SK-N-SH treated with all-trans-retinoic acid at 6 μM for 48 hours (cell line): Measurements from ENCODE around the gene PERM1.

Source experiments
- ATAC-seq: fragments of 200-7000 bp; cut with Tn5 transposase; 3 replicates; pipeline ENCODE4 v1.9.1; 2020; ENCODE audit warnings: mild to moderate bottlenecking, moderate library complexity
- BACH2 ChIP-seq: fragments of 250-450 bp; sonication (Bioruptor Pico); IDR thresholded peaks from 2 replicates; pipeline ENCODE4 v1.9.0; 2021; ENCODE audit warnings: mild to moderate bottlenecking, borderline replicate concordance
- CSDC2 ChIP-seq: fragments of 250-450 bp; sonication (Bioruptor Pico); IDR thresholded peaks from 2 replicates; pipeline ENCODE4 v1.5.0; 2020; ENCODE audit warnings: mild to moderate bottlenecking, moderate library complexity
- ISL1 ChIP-seq: fragments of 250-450 bp; sonication (Bioruptor Pico); IDR thresholded peaks from 2 replicates; pipeline ENCODE4 v2.1.2; 2022; ENCODE audit warnings: mild to moderate bottlenecking, moderate library complexity
- OSR1 ChIP-seq: fragments of 250-450 bp; sonication (Bioruptor Pico); IDR thresholded peaks from 2 replicates; pipeline ENCODE4 v1.8.0; 2022; ENCODE audit warnings: moderate library complexity, mild to moderate bottlenecking, inconsistent platforms
- PPARA ChIP-seq: fragments of 250-450 bp; sonication (Bioruptor Pico); IDR thresholded peaks from 2 replicates; pipeline ENCODE4 v1.5.0; 2020; ENCODE audit warnings: mild to moderate bottlenecking, borderline replicate concordance
- RARB ChIP-seq: fragments of 250-450 bp; sonication (Bioruptor Pico); IDR thresholded peaks from 2 replicates; pipeline ENCODE4 v1.8.0; 2021; ENCODE audit warnings: mild to moderate bottlenecking, moderate library complexity
- TCF4 ChIP-seq: fragments of 250-450 bp; sonication (Bioruptor Pico); IDR thresholded peaks from 2 replicates; pipeline ENCODE4 v1.8.0; 2021; ENCODE audit warnings: mild to moderate bottlenecking, moderate library complexity, borderline replicate concordance
- ZC3H10 ChIP-seq: fragments of 250-450 bp; sonication (Bioruptor Pico); IDR thresholded peaks from 2 replicates; pipeline ENCODE4 v1.5.1; 2021; ENCODE audit warnings: mild to moderate bottlenecking, moderate library complexity
- ZFP30 ChIP-seq: fragments of 450-650 bp; formaldehyde crosslinking; IDR thresholded peaks from 2 replicates; pipeline ENCODE4 v1.5.0; 2022; ENCODE audit warnings: mild to moderate bottlenecking, moderate library complexity
- ZNF565 ChIP-seq: fragments of 450-650 bp; formaldehyde crosslinking; conservative IDR thresholded peaks from 2 replicates; pipeline ENCODE4 v1.5.0; 2020; ENCODE audit warnings: low read depth, mild to moderate bottlenecking, moderate library complexity
- ZNF70 ChIP-seq: fragments of 450-650 bp; formaldehyde crosslinking; IDR thresholded peaks from 2 replicates; pipeline ENCODE4 v1.5.0; 2020; ENCODE audit warnings: mild to moderate bottlenecking, moderate library complexity
- ZNF8 ChIP-seq: fragments of 450-650 bp; formaldehyde crosslinking; IDR thresholded peaks from 2 replicates; pipeline ENCODE4 v1.5.0; 2020; ENCODE audit warnings: mild to moderate bottlenecking, moderate library complexity
- TF ChIP-seq, protein P1 (sequence below): fragments of 250-450 bp; sonication (Bioruptor Pico); IDR thresholded peaks from 2 replicates; pipeline ENCODE4 v1.5.1; 2021; ENCODE audit warnings: mild to moderate bottlenecking, moderate library complexity
- TF ChIP-seq, protein P2 (sequence below): fragments of 250-450 bp; sonication (Bioruptor Pico); IDR thresholded peaks from 2 replicates; pipeline ENCODE4 v1.5.0; 2020; ENCODE audit warnings: mild to moderate bottlenecking, moderate library complexity
- TF ChIP-seq, protein P3 (sequence below): fragments of 250-450 bp; sonication (Bioruptor Pico); IDR thresholded peaks from 2 replicates; pipeline ENCODE4 v1.5.1; 2020; ENCODE audit warnings: low read depth, mild to moderate bottlenecking, moderate library complexity
- TF ChIP-seq, protein P4 (sequence below): fragments of 250-450 bp; sonication (Bioruptor Pico); IDR thresholded peaks from 2 replicates; pipeline ENCODE4 v1.8.0; 2020; ENCODE audit warnings: mild to moderate bottlenecking, moderate library complexity, borderline replicate concordance

The PERM1 gene

DNA sequence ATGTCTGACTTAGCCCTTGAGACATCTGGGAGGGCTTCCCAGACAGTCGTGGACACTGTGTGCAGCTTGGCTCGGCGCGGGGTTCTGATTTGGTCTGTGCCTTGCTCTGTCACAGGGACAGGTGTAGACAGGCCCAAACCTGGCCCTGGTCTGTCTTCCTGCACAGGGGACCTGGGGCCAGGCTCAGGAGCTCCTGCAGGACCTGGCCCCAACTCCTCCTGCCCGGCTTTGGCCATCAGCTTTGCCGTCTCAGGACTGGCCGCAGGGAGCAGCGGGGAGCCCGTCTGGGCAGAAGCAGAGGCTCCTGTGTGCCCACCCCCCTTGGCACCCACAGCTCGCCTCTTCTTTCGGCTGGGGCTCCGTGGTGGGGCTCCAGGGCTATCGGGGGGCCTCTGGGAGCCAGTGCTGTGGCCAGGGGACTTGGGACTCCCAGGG, 1.7 kb downstream of the PERM1 start:
- TF ChIP-seq PPARA (CRISPR knock-in tag): no peak
- TF ChIP-seq ZFP30 (CRISPR knock-in tag): no peak
- TF ChIP-seq, protein P1, sequence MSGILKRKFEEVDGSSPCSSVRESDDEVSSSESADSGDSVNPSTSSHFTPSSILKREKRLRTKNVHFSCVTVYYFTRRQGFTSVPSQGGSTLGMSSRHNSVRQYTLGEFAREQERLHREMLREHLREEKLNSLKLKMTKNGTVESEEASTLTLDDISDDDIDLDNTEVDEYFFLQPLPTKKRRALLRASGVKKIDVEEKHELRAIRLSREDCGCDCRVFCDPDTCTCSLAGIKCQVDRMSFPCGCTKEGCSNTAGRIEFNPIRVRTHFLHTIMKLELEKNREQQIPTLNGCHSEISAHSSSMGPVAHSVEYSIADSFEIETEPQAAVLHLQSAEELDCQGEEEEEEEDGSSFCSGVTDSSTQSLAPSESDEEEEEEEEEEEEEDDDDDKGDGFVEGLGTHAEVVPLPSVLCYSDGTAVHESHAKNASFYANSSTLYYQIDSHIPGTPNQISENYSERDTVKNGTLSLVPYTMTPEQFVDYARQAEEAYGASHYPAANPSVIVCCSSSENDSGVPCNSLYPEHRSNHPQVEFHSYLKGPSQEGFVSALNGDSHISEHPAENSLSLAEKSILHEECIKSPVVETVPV (CRISPR knock-in tag): no peak
- TF ChIP-seq BACH2 (CRISPR knock-in tag): no peak
- 0 out of 3 replicates have a peak, but pooled peaks have one; percentile 4 for ATAC-seq

DNA sequence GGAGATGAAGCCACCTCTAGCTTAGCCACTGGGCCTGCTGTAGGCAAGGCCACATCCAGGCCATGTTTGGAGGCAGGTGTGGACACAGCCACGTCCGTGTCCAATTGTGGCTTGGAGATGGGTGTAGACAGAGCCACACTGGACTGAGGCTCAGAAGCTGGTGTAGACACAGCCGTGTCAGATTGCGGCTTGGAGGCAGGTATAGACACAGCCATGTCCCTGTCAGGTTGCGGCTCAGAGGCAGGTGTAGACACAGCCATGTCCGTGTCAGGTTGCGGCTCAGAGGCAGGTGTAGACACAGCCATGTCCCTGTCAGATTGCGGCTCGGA, 2.2 kb downstream of the PERM1 start:
- no peak for TF ChIP-seq ZNF565 (CRISPR knock-in tag)
- no peak for TF ChIP-seq ZFP30 (CRISPR knock-in tag)
- TF ChIP-seq CSDC2 (CRISPR knock-in tag): no peak
- no peak for TF ChIP-seq RARB
- no peak for TF ChIP-seq BACH2 (CRISPR knock-in tag)
- ATAC-seq: no peak

DNA sequence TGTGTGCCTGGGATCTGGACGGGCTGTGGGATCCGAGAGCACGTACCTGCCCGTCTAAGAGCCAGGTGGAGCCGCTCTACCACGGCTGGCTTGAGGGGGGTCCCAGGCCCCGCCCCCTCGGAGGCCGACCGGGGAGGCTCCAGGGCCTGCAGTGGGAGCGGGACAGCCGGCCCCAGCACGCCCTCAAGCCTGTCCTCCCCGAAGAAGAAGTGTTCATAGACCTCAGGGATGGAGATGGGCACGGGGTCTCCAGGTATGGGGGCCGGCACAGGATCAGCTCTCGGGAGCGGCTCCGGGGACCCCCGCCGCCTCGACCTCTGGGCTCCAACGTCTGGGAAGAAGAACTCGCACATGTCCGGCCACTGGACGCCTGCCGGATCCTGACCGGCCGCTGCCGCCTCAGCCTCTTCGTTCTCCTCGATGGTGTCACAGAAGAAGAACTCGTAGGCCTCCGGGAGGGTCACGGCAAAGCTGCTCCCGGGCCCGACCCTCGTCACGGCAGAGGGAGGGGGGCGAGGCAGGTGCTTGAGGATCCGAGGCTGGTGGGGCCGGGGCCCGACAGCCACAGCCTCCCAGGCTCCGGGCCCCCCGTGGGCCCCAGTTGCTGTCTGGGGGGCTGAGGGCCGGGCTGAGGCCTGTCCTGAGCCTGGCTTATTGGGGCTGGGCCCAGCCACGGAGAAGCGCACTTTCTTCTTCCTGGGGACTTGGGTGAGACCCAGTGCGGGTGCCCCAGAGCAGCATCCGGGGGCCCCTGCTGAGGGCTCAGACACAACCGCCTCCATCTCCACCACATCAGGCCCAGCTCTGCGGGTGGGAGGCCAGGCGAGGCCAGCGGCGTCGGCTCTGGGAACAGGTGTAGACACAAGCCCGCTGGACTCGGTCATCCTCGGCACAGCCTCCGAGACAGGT, 2.8 kb downstream of the PERM1 start:
- ATAC-seq: no peak
- no peak for TF ChIP-seq BACH2 (CRISPR knock-in tag)
- no peak for TF ChIP-seq ISL1 (CRISPR knock-in tag)
- no peak for TF ChIP-seq TCF4 (CRISPR knock-in tag)
- TF ChIP-seq, protein P1 (CRISPR knock-in tag): no peak
- TF ChIP-seq ZNF70: no peak
- TF ChIP-seq ZFP30 (CRISPR knock-in tag): no peak
- no peak for TF ChIP-seq ZNF8 (CRISPR knock-in tag)
- TF ChIP-seq, protein P2, sequence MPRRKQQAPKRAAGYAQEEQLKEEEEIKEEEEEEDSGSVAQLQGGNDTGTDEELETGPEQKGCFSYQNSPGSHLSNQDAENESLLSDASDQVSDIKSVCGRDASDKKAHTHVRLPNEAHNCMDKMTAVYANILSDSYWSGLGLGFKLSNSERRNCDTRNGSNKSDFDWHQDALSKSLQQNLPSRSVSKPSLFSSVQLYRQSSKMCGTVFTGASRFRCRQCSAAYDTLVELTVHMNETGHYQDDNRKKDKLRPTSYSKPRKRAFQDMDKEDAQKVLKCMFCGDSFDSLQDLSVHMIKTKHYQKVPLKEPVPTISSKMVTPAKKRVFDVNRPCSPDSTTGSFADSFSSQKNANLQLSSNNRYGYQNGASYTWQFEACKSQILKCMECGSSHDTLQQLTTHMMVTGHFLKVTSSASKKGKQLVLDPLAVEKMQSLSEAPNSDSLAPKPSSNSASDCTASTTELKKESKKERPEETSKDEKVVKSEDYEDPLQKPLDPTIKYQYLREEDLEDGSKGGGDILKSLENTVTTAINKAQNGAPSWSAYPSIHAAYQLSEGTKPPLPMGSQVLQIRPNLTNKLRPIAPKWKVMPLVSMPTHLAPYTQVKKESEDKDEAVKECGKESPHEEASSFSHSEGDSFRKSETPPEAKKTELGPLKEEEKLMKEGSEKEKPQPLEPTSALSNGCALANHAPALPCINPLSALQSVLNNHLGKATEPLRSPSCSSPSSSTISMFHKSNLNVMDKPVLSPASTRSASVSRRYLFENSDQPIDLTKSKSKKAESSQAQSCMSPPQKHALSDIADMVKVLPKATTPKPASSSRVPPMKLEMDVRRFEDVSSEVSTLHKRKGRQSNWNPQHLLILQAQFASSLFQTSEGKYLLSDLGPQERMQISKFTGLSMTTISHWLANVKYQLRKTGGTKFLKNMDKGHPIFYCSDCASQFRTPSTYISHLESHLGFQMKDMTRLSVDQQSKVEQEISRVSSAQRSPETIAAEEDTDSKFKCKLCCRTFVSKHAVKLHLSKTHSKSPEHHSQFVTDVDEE: no peak
- TF ChIP-seq, protein P3, sequence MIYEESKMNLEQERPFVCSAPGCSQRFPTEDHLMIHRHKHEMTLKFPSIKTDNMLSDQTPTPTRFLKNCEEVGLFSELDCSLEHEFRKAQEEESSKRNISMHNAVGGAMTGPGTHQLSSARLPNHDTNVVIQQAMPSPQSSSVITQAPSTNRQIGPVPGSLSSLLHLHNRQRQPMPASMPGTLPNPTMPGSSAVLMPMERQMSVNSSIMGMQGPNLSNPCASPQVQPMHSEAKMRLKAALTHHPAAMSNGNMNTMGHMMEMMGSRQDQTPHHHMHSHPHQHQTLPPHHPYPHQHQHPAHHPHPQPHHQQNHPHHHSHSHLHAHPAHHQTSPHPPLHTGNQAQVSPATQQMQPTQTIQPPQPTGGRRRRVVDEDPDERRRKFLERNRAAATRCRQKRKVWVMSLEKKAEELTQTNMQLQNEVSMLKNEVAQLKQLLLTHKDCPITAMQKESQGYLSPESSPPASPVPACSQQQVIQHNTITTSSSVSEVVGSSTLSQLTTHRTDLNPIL (CRISPR knock-in tag): no peak
- TF ChIP-seq ZC3H10 (CRISPR knock-in tag): no peak
- no peak for TF ChIP-seq OSR1 (CRISPR knock-in tag)
- no peak for TF ChIP-seq CSDC2 (CRISPR knock-in tag)
- TF ChIP-seq, protein P4, sequence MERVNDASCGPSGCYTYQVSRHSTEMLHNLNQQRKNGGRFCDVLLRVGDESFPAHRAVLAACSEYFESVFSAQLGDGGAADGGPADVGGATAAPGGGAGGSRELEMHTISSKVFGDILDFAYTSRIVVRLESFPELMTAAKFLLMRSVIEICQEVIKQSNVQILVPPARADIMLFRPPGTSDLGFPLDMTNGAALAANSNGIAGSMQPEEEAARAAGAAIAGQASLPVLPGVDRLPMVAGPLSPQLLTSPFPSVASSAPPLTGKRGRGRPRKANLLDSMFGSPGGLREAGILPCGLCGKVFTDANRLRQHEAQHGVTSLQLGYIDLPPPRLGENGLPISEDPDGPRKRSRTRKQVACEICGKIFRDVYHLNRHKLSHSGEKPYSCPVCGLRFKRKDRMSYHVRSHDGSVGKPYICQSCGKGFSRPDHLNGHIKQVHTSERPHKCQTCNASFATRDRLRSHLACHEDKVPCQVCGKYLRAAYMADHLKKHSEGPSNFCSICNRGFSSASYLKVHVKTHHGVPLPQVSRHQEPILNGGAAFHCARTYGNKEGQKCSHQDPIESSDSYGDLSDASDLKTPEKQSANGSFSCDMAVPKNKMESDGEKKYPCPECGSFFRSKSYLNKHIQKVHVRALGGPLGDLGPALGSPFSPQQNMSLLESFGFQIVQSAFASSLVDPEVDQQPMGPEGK (CRISPR knock-in tag): no peak
- no peak for TF ChIP-seq ZNF565 (CRISPR knock-in tag)
